GM04504 (cell line): ENCODE results near the gene GNB5.

ENCODE experiments used
- DNase-seq: peaks from one replicate; pipeline ENCODE4 v3.0.0-alpha.2; 2012; ENCODE audit warnings: low read depth

The GNB5 gene

GRCh38 chr15:52140646-52141045 is 50.5 kb downstream of the GNB5 start:
- DNase-seq: no peak

- DNase-seq: peak; percentile 55
These were observed 51.4 kb downstream of the GNB5 start for GRCh38 chr15:52139599-52140462.

- DNase-seq: no peak
These were observed 53.5 kb downstream of the GNB5 start for GRCh38 chr15:52137432-52138357.

- DNase-seq: no peak
These were observed 54.7 kb downstream of the GNB5 start for GRCh38 chr15:52136442-52136980.

GRCh38 chr15:52134502-52135144 is 56.6 kb downstream of the GNB5 start:
- no peak for DNase-seq

DNA sequence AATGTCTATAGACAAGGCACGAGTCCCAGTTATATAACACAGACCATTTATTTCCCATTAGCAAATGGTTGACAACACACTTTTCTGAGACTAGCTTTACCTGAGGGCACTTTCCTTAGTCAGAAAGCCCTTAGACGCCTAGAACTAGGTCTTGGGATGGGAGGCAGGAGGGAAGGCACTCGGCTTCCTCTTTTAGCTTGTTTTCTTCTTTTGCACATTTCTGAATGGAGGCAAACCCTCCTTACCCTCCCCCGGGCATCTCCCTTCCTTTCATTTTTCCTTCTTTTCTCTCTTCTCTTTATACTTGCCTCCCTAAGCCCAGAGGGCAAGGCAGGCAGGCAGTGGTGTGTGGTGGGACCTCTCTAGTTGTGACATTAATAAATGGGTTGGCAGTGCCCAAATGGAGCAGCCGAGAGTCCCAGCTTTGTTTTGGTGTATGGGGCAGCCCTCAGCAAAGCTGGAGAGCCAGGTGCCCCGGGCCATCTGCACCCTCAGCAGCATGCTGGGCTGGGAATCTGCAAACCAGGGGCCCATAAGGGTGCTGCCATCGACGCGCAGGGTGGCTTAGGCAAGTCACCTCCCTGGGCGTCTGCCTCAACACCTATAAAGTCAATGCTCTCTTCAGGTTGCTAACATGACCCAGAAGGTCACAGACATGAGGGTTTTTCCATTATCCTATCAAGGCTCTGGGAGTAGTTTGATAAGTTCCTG is 57.5 kb downstream of the GNB5 start:
- DNase-seq: no peak

DNA sequence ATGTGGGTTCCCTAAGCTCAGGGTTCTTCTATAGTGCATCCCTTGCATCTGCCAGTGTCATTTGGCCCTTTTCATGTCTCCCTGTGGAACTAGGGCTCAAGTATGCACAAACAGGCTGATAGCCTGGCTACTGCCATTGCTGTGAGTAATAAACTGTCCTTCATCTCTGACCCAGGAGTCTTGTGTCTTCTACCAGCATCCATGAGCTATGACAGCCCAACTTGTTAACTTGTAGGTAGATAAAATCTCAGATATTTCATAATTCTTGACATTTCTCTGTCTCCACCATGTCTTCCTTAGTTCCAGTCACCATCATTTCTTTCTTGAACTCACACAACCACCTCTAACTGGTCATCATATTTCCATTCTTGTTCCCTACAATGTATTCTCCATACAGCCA is 59.1 kb downstream of the GNB5 start:
- no peak for DNase-seq

DNA sequence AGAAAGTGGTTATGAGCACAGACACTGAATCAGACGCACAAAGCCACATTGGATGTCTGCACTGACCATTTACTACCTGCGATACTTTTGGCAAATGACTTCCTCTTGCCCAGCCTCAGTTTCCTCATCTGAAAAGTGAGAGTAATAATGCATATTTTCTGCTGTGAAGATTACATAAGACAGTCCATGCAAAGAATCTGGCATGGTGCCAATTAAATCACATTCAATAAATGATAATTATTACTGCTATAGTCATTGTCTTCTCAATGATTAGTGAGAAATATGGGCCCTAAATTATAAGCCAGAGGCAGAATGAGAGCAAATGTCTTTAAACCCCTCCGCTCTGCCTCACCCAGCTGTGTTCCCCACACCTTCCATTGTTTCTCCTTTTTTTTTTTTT is 62.6 kb downstream of the GNB5 start:
- no peak for DNase-seq

DNA sequence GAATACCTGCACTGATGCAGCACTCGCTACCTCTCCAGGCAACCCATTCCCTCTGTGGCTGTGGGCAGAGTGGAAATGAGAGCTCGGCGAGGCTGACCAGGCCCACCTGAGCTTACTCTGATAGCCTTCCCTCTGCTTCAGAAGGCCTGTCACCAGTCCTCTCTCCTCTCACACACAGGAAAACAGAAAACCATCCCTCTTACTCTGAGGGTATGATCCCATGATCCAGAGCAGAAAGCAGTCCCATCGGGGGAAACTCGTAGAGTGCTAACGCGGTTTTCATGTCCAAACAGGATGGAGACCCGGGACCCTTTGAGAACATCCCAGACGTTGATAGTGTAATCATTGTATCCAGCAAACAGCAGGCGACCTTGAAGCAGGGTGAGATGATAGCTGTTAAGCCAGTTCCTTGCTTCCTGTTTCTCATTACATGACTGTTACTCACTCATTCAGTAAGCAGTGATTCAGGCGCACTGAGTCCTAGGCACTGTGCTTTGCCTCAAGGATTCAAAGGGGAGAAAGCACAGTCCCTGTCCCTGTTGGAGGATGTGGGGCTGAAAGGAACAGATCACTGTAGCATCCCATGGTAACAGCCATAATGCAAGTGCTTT is 66.8 kb downstream of the GNB5 start:
- DNase-seq: no peak

DNA sequence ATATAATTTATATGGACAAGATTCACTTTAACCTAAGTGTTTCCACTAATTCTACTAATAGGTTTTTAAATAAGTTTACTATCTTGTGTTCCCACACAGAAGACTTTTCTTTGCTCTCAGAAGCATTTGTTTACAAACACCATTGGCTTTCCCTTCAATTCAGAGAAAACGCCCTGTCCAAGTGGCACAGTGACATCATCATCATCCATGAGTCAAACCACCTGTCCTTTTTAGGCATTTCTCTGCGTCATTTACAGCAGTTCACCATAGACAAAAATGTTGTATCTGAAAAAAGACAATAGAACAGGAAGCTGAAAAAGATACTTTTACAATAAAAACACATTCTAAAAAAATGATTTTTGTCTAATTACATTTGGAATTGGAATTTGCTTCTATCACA is 69.3 kb downstream of the GNB5 start:
- no peak for DNase-seq

- DNase-seq: no peak
These were observed 70.2 kb downstream of the GNB5 start for GRCh38 chr15:52121006-52121405.

DNA sequence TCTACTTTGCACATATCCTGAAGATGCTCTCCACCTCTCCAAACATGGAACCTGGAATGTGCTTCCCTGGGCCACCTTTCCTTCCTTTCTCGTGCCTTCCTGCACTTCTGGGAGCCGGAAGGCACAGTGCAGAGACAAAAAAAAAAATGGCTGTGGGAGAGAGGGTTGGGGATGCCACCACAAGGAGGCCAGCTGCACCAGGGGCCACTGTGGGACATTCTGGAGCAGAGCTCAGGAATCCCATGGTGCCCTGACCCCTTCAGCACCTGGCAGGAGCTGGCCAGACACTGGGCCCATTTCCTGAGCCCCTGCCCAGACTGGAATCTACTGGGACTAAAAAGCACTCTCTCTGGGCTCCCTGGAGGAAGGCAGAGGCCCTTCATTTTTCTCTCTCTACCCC is 70.7 kb downstream of the GNB5 start:
- no peak for DNase-seq

DNA sequence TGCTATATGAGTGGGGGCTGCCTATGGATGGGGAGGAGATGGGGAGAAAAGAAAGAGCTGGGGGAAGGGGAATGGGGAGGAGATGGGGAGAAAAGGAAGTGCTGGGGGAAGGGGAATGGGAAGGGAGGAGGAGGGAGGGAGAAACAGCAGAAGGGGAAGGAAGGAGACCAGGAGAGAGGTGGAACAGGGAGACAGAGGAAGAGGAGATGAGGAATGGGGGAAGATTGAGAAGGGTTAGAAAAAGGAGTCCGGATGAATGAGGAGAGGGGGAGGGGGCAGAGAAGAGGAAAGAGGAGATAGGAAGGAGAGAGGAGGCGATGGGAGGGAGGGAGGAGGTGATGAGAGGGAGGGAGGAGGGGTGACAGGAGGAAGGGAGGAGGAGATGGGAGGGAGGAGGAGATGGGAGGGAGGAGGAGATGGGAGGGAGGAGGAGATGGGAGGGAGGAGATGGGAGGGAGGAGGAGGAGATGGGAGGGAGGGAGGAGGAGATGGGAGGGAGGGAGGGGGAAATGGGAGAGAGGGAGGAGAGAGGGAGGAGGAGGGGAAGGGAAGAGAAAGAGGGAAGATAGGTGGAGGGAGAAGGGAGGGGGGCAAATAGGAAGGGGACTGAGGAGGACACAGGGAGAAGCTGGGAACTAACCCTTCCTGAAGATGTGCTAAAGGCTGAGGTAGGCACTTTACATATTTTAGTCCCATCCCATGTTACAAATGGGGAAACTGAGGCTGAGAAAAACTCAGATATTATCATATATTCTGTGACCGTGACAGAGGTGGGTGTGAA is 72.0 kb downstream of the GNB5 start:
- DNase-seq: no peak

DNA sequence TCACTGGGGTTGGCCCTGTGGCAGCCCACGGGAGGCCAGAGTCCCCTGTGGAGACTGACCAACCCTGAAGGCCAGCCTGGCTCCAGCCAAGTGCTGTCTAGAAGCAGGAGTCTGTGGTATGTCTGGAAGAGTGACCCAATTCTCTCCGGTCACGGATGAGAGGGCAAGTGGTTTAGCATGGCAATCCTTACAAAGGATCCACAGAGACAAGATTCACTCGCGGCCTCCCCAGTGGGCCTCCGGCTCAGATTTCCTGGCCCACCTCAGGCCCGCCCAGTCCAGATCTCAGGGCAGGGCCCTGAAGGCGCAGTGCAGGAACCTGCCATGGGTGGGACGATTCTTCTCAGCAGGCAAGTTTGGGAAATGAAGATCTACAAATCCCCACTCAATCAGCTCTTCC is 73.6 kb downstream of the GNB5 start:
- no peak for DNase-seq

DNA sequence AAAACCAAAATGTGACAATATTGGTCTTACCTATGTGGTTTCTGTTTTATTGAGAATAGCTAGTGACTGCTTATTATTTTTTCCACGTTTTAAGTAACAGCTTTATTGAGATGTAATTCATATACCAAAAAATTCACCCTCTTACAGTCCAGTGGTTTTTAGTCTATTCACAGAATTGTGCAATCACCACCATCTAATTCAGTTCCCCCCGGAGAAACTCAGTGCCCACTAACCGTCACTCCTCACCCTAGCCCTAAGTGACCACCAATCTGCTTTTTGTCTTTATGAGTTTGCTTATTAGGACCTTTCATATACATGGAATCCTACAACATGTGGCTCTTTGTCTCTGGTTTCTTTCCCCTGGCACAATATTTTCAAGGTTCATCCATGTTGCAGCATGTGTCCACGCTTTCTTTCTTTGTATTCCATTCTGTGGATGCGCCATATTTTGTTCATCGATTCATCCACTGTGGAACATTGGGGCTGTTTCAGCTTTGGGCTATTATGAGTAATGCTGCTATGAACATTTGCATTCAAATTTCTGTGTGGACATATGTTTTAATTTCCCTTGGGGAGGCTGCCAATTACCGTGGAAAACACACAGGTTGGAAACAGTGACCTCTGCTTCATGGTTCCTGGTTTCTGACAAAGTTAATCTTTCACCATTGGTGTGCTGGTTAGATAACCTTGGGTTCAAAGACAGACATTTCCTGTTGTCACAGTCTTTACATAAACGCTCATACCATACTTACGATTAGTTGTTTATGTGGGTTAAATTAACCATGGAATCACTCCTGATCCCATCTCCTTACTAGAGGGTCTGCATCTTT is 75.4 kb downstream of the GNB5 start:
- DNase-seq: no peak

DNA sequence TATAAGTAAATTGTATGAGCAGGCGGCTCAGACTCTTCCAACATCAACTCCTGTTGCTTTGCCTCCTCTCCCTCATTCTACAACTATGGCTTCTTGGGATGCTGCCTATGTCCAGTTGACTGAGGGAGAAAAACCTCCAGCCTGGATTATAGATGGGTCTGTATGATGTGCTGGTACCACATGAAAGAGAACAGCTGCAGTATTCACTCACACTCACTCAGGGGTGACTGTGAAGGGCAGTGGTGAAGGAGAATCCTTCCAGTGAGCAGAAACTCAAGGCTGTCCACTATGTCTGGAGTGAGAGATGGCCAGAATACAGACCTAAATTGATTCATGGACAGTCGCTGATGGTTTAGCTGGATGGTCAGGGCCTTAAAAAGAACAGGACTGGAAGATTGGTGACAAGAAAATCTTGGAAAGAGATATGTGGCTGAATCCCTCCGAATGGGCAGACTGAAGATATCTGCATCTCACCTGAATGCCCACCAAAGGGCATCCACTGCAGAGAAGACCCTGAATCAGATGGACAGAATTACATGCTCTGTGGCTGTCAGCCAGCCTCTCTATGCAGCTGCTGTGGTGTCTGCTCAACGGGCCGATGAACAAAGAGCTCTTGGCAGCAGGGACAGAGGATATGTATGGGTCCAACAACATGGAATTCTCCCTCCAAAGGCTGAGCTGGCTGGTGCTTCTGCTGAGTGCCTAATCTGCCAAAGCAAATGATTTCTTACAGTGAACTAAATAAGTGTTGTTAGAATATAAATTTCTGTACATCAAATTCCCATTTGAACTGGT is 76.7 kb downstream of the GNB5 start:
- no peak for DNase-seq

DNA sequence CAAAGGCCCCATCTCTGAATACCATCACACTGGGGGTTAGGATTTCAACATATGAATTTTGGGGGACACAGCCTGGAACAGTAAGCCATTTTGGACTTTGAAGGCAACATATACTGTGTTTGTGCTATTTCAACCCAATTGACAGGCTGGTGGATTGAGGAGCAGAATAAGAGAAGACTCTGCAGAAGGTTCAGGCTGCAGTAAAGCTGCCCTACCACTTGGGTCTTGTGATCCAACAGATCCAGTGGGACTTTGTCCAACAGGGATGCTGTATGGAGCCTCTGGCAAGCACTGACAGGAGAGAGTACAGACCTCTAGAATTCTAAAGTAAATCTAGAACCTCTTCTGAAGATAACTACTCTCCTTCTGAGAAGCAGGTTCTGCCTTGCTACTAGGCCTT is 77.5 kb downstream of the GNB5 start:
- no peak for DNase-seq

- no peak for DNase-seq
These were observed 78.0 kb downstream of the GNB5 start for GRCh38 chr15:52113235-52113634.
